AG09309 (cell line): Measurements from ENCODE around the gene DPP6.

ENCODE experiments used
- DNase-seq: peaks from one replicate; pipeline ENCODE4 v3.0.0-alpha.2; 2010; ENCODE audit warnings: low read depth
- H3K4me3 ChIP-seq: 2 replicates; pipeline ENCODE4 v1.5.1; 2011; ENCODE audit warnings: mild to moderate bottlenecking, low read depth, low read length, moderate library complexity; ENCODE audit not compliant: control insufficient read depth
- TF ChIP-seq, protein P1 (sequence below): IDR thresholded peaks from 2 replicates; pipeline ENCODE4 v1.5.1; 2011; ENCODE audit warnings: mild to moderate bottlenecking, low read depth, low read length, inconsistent platforms; ENCODE audit not compliant: insufficient read depth, control insufficient read depth; ENCODE audit errors: missing control alignments

DPP6 gene

DNA sequence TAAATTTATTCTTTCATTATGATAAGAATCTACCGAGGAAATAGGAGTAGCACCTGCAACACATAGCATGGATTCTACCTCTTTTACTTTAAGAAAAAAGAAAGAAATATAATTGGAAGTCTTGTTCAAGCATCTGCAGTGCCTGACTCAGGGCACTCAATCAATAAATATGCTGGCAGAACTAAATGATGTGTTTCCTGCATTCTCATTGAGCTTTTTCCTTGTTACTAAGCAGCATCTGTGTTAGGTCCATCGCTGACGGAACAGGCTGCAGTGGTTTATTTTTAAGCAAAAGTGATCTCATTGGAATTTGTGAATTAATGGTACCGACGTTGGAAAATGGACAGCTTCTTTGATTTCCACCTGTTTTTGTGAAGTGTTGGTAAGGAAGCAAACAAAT, 417.5 kb downstream of the DPP6 start:
- DNase-seq, result no peak
- no peak overlapping the region for H3K4me3 ChIP-seq
- TF ChIP-seq, protein P1, sequence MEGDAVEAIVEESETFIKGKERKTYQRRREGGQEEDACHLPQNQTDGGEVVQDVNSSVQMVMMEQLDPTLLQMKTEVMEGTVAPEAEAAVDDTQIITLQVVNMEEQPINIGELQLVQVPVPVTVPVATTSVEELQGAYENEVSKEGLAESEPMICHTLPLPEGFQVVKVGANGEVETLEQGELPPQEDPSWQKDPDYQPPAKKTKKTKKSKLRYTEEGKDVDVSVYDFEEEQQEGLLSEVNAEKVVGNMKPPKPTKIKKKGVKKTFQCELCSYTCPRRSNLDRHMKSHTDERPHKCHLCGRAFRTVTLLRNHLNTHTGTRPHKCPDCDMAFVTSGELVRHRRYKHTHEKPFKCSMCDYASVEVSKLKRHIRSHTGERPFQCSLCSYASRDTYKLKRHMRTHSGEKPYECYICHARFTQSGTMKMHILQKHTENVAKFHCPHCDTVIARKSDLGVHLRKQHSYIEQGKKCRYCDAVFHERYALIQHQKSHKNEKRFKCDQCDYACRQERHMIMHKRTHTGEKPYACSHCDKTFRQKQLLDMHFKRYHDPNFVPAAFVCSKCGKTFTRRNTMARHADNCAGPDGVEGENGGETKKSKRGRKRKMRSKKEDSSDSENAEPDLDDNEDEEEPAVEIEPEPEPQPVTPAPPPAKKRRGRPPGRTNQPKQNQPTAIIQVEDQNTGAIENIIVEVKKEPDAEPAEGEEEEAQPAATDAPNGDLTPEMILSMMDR, result no peak

DNA sequence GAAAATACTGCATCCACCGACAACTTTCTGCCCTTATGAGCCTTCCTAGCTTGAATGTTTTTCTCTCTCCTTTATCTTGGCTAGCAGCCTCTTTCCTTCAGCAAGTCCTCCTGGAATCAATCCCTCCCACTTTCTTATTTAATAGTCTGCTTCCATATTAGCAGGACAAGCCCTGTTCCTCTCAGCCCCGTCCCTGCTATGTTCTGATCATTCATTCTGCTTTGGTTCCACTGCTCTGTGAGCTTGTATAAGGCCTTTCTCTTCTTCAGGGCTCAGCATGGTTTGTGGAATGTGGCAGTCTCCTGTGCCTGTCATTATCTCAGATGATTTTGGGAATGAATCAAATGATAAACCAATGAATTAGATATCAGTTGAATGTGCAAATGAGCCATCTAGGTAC, 420.1 kb downstream of the DPP6 start:
- no peak for DNase-seq
- H3K4me3 ChIP-seq, result no peak overlapping the region
- TF ChIP-seq, protein P1, result no peak

- no peak overlapping the region for H3K4me3 ChIP-seq
- TF ChIP-seq, protein P1, result no peak
- DNase-seq, result no peak
These were observed 421.2 kb downstream of the DPP6 start for GRCh38 chr7:154473360-154473759.

DNA sequence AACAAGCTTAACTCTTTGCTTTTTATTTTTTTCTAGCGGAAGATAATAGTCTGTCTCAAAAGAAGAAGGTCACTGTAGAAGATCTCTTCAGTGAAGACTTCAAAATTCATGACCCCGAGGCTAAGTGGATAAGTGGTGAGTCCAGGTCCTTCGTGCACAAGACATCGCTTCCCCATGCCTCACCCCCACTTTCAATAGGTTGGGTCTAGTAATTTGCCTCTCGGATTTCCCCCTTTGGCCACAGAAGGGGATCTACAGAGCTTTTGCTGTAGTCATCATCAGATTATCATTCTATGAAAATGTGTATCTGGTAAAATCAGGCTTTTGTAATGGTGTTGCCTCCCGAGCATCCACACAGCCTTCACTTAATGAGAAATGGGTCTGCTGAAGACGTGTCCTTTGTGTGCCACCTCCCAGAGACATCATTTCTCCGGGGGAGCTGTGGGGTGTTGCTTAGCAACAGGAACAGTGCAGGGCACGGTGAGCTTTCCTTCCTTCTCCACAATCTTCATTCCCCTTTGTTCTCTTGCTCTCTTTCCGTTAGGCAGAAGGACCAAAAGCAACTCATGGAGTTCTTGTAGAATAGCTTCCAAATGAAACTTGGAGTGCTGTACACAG, 422.8 kb downstream of the DPP6 start:
- no peak for DNase-seq
- TF ChIP-seq, protein P1, result no peak
- no peak overlapping the region for H3K4me3 ChIP-seq

DNA sequence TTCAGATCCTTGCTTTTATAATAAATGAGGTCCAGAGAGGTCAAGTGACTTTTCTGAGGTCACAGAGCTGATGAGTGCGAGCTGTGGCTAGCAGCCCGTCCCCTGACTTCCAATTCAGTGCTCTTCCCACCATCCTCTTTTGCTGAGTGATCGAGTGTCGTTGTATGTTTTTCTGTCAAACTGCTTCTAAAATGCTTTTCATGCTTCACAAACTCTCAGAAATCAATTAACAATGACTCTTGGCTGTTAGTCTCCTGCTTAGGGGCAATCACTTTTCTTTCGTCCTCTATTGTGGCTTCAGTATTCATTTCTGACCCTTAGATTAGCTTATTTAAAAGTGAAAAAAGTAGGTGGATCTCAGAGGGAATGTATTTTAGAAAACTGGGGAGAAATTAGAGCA, 423.7 kb downstream of the DPP6 start:
- TF ChIP-seq, protein P1, result no peak
- no peak overlapping the region for H3K4me3 ChIP-seq
- DNase-seq, result no peak

GRCh38 chr7:154480817-154481216, 428.6 kb downstream of the DPP6 start:
- TF ChIP-seq, protein P1, result no peak
- no peak for DNase-seq
- no peak overlapping the region for H3K4me3 ChIP-seq

DNA sequence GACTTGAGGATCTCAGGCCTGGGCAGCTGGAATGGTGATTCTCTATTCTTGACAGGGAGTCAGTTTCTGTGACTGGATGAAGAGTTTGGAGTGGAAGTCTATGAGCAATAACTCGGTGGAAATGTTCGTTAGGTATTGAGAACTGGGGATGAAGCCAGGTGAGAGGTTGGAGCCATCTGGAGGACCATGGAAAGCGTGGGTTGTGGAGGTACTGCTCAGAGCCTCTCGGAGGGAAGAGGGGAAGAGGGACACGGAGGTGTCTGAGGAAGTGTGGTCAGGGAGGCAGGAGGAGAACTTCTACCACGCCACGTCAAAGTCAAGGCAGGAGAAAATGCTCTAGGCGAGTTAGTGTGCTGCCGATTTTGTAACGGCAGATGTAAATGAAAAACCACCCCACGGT, 430.7 kb downstream of the DPP6 start:
- H3K4me3 ChIP-seq, result no peak overlapping the region
- no peak for DNase-seq
- TF ChIP-seq, protein P1, result no peak
